Measurements from ENCODE around the gene EMC8. TPM values are rescaled to one million over a fixed set of nuclear protein-coding genes. Genes with fewer than 3 reads are reported as not detected.

Gene EMC8
- total and polyA plus RNA-seq, 3 experiments from 2014 or later, result 27.6 to 56.2 (median 52.2) TPM

- Histone ChIP-seq H3K27ac (ENCODE audit: low read depth, low read length) (no peak overlapping the region), H3K4me1 (ENCODE audit: insufficient read depth, low read length) (peaks cover 1% of the 10 kb centered on the region), H3K4me3 (ENCODE audit: low read length) (no peak overlapping the region), H3K27me3 (ENCODE audit: insufficient read depth, low read length, poor library complexity, severe bottlenecking) (no peaks in the 10 kb centered on the region), H3K9me3 (ENCODE audit: low read length) (no peaks in the 10 kb centered on the region), H3K36me3 (ENCODE audit: insufficient read depth, low read length) (no peaks in the 10 kb centered on the region)
- peak in 1 of 5 donors; percentile 18 for DNase-seq
- Mint-ChIP-seq H3K4me3 (no peak overlapping the region), H3K4me1 (peaks cover 10 to 16% (median 11%) of the 10 kb centered on the region in 3 donors), H3K9me3 (peaks cover 0 to 3% (median 0%) of the 10 kb centered on the region in 5 donors), H3K27ac (no peak overlapping the region), H3K36me3 (no peaks in the 10 kb centered on the region), H3K27me3 (peaks cover 6% of the 10 kb centered on the region in 2 donors)
- ChIA-PET CTCF (interaction anchor here (9.3 kb wide), 1 partner anchor 163 kb away, joined by 307 read pairs; no protein-coding TSS in a partner anchor), POLR2A (no interaction called here)
These were observed 25.1 kb upstream of the EMC8 start for GRCh38 chr16:85824161-85825135.

- ChIA-PET POLR2A (no interaction called here), CTCF (interaction anchor here (9.3 kb wide), 1 partner anchor 164 kb away, joined by 307 read pairs; no protein-coding TSS in a partner anchor)
- Histone ChIP-seq H3K27ac (ENCODE audit: low read depth, low read length) (no peak overlapping the region), H3K36me3 (ENCODE audit: insufficient read depth, low read length) (no peaks in the 10 kb centered on the region), H3K27me3 (ENCODE audit: insufficient read depth, low read length, poor library complexity, severe bottlenecking) (no peaks in the 10 kb centered on the region), H3K9me3 (ENCODE audit: low read length) (no peaks in the 10 kb centered on the region), H3K4me3 (ENCODE audit: low read length) (no peak overlapping the region), H3K4me1 (ENCODE audit: insufficient read depth, low read length) (peaks cover 5% of the 10 kb centered on the region)
- no peak overlapping the region for H3K27ac Mint-ChIP-seq
- peak in 1 of 5 donors; percentile 8 for DNase-seq
- H3K4me1 Mint-ChIP-seq, result peaks cover under 1 to 12% (median 8%) of the 10 kb centered on the region in 3 donors
- no peaks in the 10 kb centered on the region for H3K36me3 Mint-ChIP-seq
- no peak overlapping the region for H3K4me3 Mint-ChIP-seq
- peaks cover 6% of the 10 kb centered on the region in 2 donors for H3K27me3 Mint-ChIP-seq
- no peaks in the 10 kb centered on the region for H3K9me3 Mint-ChIP-seq
These were observed 24.1 kb upstream of the EMC8 start for GRCh38 chr16:85823328-85823920.

- Histone ChIP-seq H3K9me3 (ENCODE audit: low read length) (no peaks in the 10 kb centered on the region), H3K4me3 (ENCODE audit: low read length) (no peak overlapping the region)
- H3K27me3 Mint-ChIP-seq, result peaks cover 6 to 10% of the 10 kb centered on the region in 2 donors
These were observed 22.8 kb upstream of the EMC8 start for GRCh38 chr16:85822145-85822544.

GRCh38 chr16:85821390-85822135 lies 22.2 kb upstream of the EMC8 start:
- Mint-ChIP-seq H3K27me3 (peaks cover 4 to 5% of the 10 kb centered on the region in 2 donors), H3K9me3 (no peaks in the 10 kb centered on the region), H3K4me1 (peaks cover 0 to 12% (median 8%) of the 10 kb centered on the region in 3 donors), H3K27ac (no peak overlapping the region), H3K36me3 (no peaks in the 10 kb centered on the region), H3K4me3 (no peak overlapping the region)
- Histone ChIP-seq H3K9me3 (ENCODE audit: low read length) (no peaks in the 10 kb centered on the region), H3K4me1 (ENCODE audit: insufficient read depth, low read length) (peaks cover 5% of the 10 kb centered on the region), H3K27me3 (ENCODE audit: insufficient read depth, low read length, poor library complexity, severe bottlenecking) (no peaks in the 10 kb centered on the region), H3K36me3 (ENCODE audit: insufficient read depth, low read length) (no peaks in the 10 kb centered on the region), H3K4me3 (ENCODE audit: low read length) (no peak overlapping the region), H3K27ac (ENCODE audit: low read depth, low read length) (no peak overlapping the region)
- ChIA-PET POLR2A (interaction anchor here (0.6 to 1.2 kb wide), 2 partner anchors 166 to 210 kb away, joined by 3 read pairs; no protein-coding TSS in a partner anchor), CTCF (interaction anchor here (0.6 to 9.3 kb wide), 41 partner anchors 9 to 378 kb away, joined by 3 to 307 read pairs (median 4); partner anchors contain the start of gene IRF8)
- peak; percentile 63 to 80 (median 67) for DNase-seq

More at GRCh38 chr16:85822145-85822544, 22.8 kb upstream of the EMC8 start:
- CTCF ChIA-PET, result interaction anchor here (0.6 to 9.3 kb wide), 35 partner anchors 8 to 378 kb away, joined by 3 to 307 read pairs (median 4); partner anchors contain the start of gene IRF8
- POLR2A ChIA-PET, result interaction anchor here (1.2 kb wide), 1 partner anchor 165 kb away, joined by 3 read pairs; no protein-coding TSS in a partner anchor
- Mint-ChIP-seq H3K27ac (no peak overlapping the region), H3K9me3 (no peaks in the 10 kb centered on the region), H3K36me3 (no peaks in the 10 kb centered on the region), H3K4me1 (peaks cover 0 to 12% (median 8%) of the 10 kb centered on the region in 3 donors), H3K4me3 (no peak overlapping the region)
- peaks cover 5% of the 10 kb centered on the region for H3K4me1 ChIP-seq (ENCODE audit: insufficient read depth, low read length)
- no peaks in the 10 kb centered on the region for H3K27me3 ChIP-seq (ENCODE audit: insufficient read depth, low read length, poor library complexity, severe bottlenecking)
- H3K27ac ChIP-seq (ENCODE audit: low read depth, low read length), result no peak overlapping the region
- H3K36me3 ChIP-seq (ENCODE audit: insufficient read depth, low read length), result no peaks in the 10 kb centered on the region
- no peak for DNase-seq

- no peaks in the 10 kb centered on the region for H3K27me3 ChIP-seq (ENCODE audit: insufficient read depth, low read length, poor library complexity, severe bottlenecking)
- no peak overlapping the region for H3K4me3 Mint-ChIP-seq
- ChIA-PET POLR2A (interaction anchor here (0.6 to 1.2 kb wide), 2 partner anchors 166 to 211 kb away, joined by 3 read pairs; no protein-coding TSS in a partner anchor), CTCF (interaction anchor here (0.8 to 9.3 kb wide), 30 partner anchors 9 to 332 kb away, joined by 3 to 307 read pairs (median 4); partner anchors contain the start of gene IRF8)
- no peak overlapping the region for H3K27ac ChIP-seq (ENCODE audit: low read depth, low read length)
- H3K36me3 Mint-ChIP-seq, result no peaks in the 10 kb centered on the region
- no peaks in the 10 kb centered on the region for H3K36me3 ChIP-seq (ENCODE audit: insufficient read depth, low read length)
- peaks cover 5% of the 10 kb centered on the region for H3K4me1 ChIP-seq (ENCODE audit: insufficient read depth, low read length)
- no peak overlapping the region for H3K4me3 ChIP-seq (ENCODE audit: low read length)
- no peak for DNase-seq
- H3K9me3 ChIP-seq (ENCODE audit: low read length), result no peaks in the 10 kb centered on the region
- no peak overlapping the region for H3K27ac Mint-ChIP-seq
- peaks cover 4 to 10% of the 10 kb centered on the region in 2 donors for H3K27me3 Mint-ChIP-seq
- H3K4me1 Mint-ChIP-seq, result peaks cover 0 to 12% (median 8%) of the 10 kb centered on the region in 3 donors
- H3K9me3 Mint-ChIP-seq, result no peaks in the 10 kb centered on the region
These were observed 21.4 kb upstream of the EMC8 start for GRCh38 chr16:85820604-85821372.

- Mint-ChIP-seq H3K4me3 (no peak overlapping the region), H3K9me3 (no peaks in the 10 kb centered on the region), H3K27me3 (peaks cover 4 to 16% of the 10 kb centered on the region in 2 donors), H3K27ac (peak overlapping the region in 1 of 8 donors; percentile 67), H3K4me1 (peaks cover 0 to 12% (median 8%) of the 10 kb centered on the region in 3 donors), H3K36me3 (no peaks in the 10 kb centered on the region)
- Histone ChIP-seq H3K4me1 (ENCODE audit: insufficient read depth, low read length) (peaks cover 5% of the 10 kb centered on the region), H3K27me3 (ENCODE audit: insufficient read depth, low read length, poor library complexity, severe bottlenecking) (no peaks in the 10 kb centered on the region), H3K27ac (ENCODE audit: low read depth, low read length) (no peak overlapping the region), H3K36me3 (ENCODE audit: insufficient read depth, low read length) (no peaks in the 10 kb centered on the region), H3K9me3 (ENCODE audit: low read length) (no peaks in the 10 kb centered on the region), H3K4me3 (ENCODE audit: low read length) (no peak overlapping the region)
- no peak for DNase-seq
- ChIA-PET POLR2A (no interaction called here), CTCF (interaction anchor here (0.6 to 9.3 kb wide), 21 partner anchors 9 to 203 kb away, joined by 3 to 307 read pairs (median 4); no protein-coding TSS in a partner anchor)
These were observed 20.4 kb upstream of the EMC8 start for GRCh38 chr16:85819771-85820170.

GRCh38 chr16:85819245-85819644 lies 19.9 kb upstream of the EMC8 start:
- Mint-ChIP-seq H3K36me3 (no peaks in the 10 kb centered on the region), H3K4me1 (peaks cover 0 to 12% (median 8%) of the 10 kb centered on the region in 3 donors), H3K9me3 (no peaks in the 10 kb centered on the region), H3K27ac (no peak overlapping the region), H3K27me3 (peaks cover 2 to 16% of the 10 kb centered on the region in 2 donors), H3K4me3 (peak overlapping the region in 1 of 7 donors; percentile 10)
- ChIA-PET POLR2A (no interaction called here), CTCF (interaction anchor here (0.6 to 9.3 kb wide), 21 partner anchors 9 to 203 kb away, joined by 3 to 307 read pairs (median 4); no protein-coding TSS in a partner anchor)
- no peak overlapping the region for H3K4me3 ChIP-seq (ENCODE audit: low read length)
- H3K27me3 ChIP-seq (ENCODE audit: insufficient read depth, low read length, poor library complexity, severe bottlenecking), result no peaks in the 10 kb centered on the region
- H3K4me1 ChIP-seq (ENCODE audit: insufficient read depth, low read length), result peaks cover 5% of the 10 kb centered on the region
- DNase-seq, result peak; percentile 68 to 86 (median 75)
- no peaks in the 10 kb centered on the region for H3K36me3 ChIP-seq (ENCODE audit: insufficient read depth, low read length)
- H3K27ac ChIP-seq (ENCODE audit: low read depth, low read length), result no peak overlapping the region
- H3K9me3 ChIP-seq (ENCODE audit: low read length), result no peaks in the 10 kb centered on the region

Measured in CD8-positive, alpha-beta memory T cell (primary cell).